Measurements from ENCODE around the gene ZNF292.

ZNF292 gene

GRCh38 chr6:87259791-87260190, 104.4 kb downstream of the ZNF292 start:
- Histone ChIP-seq H3F3A (ENCODE audit: control insufficient read depth, insufficient read depth) (no peaks in the 10 kb centered on the region; the same call in 1 of the 2 replicates), H3K27ac (ENCODE audit: low read depth, low read length) (no peak overlapping the region), H3K4me2 (ENCODE audit: low read length) (no peak overlapping the region), H3K79me2 (ENCODE audit: control insufficient read depth, low read length) (no peaks in the 10 kb centered on the region), H3K4me1 (ENCODE audit: control insufficient read depth, low read length) (no peaks in the 10 kb centered on the region), H3K9me3 (ENCODE audit: control insufficient read depth, insufficient read depth, low read length) (no peaks in the 10 kb centered on the region), H3K4me3 (ENCODE audit: low read length) (no peak overlapping the region), H4K20me1 (ENCODE audit: control insufficient read depth, insufficient read depth, low read depth, low read length) (no peaks in the 10 kb centered on the region), H3K9me2 (replicated peaks; ENCODE audit: control insufficient read depth, low read length) (no peaks in the 10 kb centered on the region), H3K36me3 (ENCODE audit: control insufficient read depth, low read length) (peaks cover 54% of the 10 kb centered on the region), H3K27me3 (ENCODE audit: control insufficient read depth, low read length) (no peaks in the 10 kb centered on the region)
- TF ChIP-seq CTCF (IDR thresholded peaks at IDR 0.05; ENCODE audit: low read depth, low read length, poor library complexity, severe bottlenecking) (no peak), EZH2phosphoT487 (IDR thresholded peaks at IDR 0.05; ENCODE audit: borderline replicate concordance, low read length) (no peak)

- no peak overlapping the region for H3K4me3 ChIP-seq (ENCODE audit: low read length)
- no peaks in the 10 kb centered on the region for H3K9me2 ChIP-seq (replicated peaks; ENCODE audit: control insufficient read depth, low read length)
- H3K9me3 ChIP-seq (ENCODE audit: control insufficient read depth, insufficient read depth, low read length), result no peaks in the 10 kb centered on the region
- no peak overlapping the region for H3K27ac ChIP-seq (ENCODE audit: low read depth, low read length)
- no peaks in the 10 kb centered on the region for H3K79me2 ChIP-seq (ENCODE audit: control insufficient read depth, low read length)
- TF ChIP-seq EZH2phosphoT487 (IDR thresholded peaks at IDR 0.05; ENCODE audit: borderline replicate concordance, low read length), result no peak
- TF ChIP-seq CTCF (IDR thresholded peaks at IDR 0.05; ENCODE audit: low read depth, low read length, poor library complexity, severe bottlenecking), result no peak
- H3K4me1 ChIP-seq (ENCODE audit: control insufficient read depth, low read length), result no peaks in the 10 kb centered on the region
- H3K36me3 ChIP-seq (ENCODE audit: control insufficient read depth, low read length), result peaks cover 36% of the 10 kb centered on the region
- no peak overlapping the region for H3K4me2 ChIP-seq (ENCODE audit: low read length)
- H3F3A ChIP-seq (ENCODE audit: control insufficient read depth, insufficient read depth), result no peaks in the 10 kb centered on the region; the same call in 1 of the 2 replicates
- no peaks in the 10 kb centered on the region for H3K27me3 ChIP-seq (ENCODE audit: control insufficient read depth, low read length)
- H4K20me1 ChIP-seq (ENCODE audit: control insufficient read depth, insufficient read depth, low read depth, low read length), result no peaks in the 10 kb centered on the region
These were observed 106.2 kb downstream of the ZNF292 start for GRCh38 chr6:87261534-87261933.

- H3K4me2 ChIP-seq (ENCODE audit: low read length), result no peak overlapping the region
- no peaks in the 10 kb centered on the region for H3K4me1 ChIP-seq (ENCODE audit: control insufficient read depth, low read length)
- H3K79me2 ChIP-seq (ENCODE audit: control insufficient read depth, low read length), result no peaks in the 10 kb centered on the region
- no peak overlapping the region for H3K27ac ChIP-seq (ENCODE audit: low read depth, low read length)
- H3K9me3 ChIP-seq (ENCODE audit: control insufficient read depth, insufficient read depth, low read length), result no peaks in the 10 kb centered on the region
- no peaks in the 10 kb centered on the region; the same call in 1 of the 2 replicates for H3F3A ChIP-seq (ENCODE audit: control insufficient read depth, insufficient read depth)
- H4K20me1 ChIP-seq (ENCODE audit: control insufficient read depth, insufficient read depth, low read depth, low read length), result no peaks in the 10 kb centered on the region
- peaks cover 9% of the 10 kb centered on the region; the same call in 1 of the 2 replicates for H3K36me3 ChIP-seq (ENCODE audit: control insufficient read depth, low read length)
- no peak overlapping the region for H3K4me3 ChIP-seq (ENCODE audit: low read length)
- no peak for TF ChIP-seq EZH2phosphoT487 (IDR thresholded peaks at IDR 0.05; ENCODE audit: borderline replicate concordance, low read length)
- TF ChIP-seq CTCF (IDR thresholded peaks at IDR 0.05; ENCODE audit: low read depth, low read length, poor library complexity, severe bottlenecking), result no peak
- H3K27me3 ChIP-seq (ENCODE audit: control insufficient read depth, low read length), result no peaks in the 10 kb centered on the region
- no peaks in the 10 kb centered on the region for H3K9me2 ChIP-seq (replicated peaks; ENCODE audit: control insufficient read depth, low read length)
These were observed 109.1 kb downstream of the ZNF292 start for GRCh38 chr6:87264481-87264880.
